GM12878 (cell line): ENCODE data around the gene ASAP2. TPM values are rescaled to one million over a fixed set of nuclear protein-coding genes. Genes with fewer than 3 reads are reported as not detected.

Source experiments
- ATAC-seq: fragments of 200-7000 bp; cut with Tn5 transposase; 3 replicates; pipeline ENCODE4 v1.9.1; 2020; ENCODE audit warnings: mild to moderate bottlenecking, moderate library complexity
- BruUV-seq: library from RNA; stranded (reverse); fragments of 400-500 nt; replicated peaks from 2 replicates; lab custom pipeline; 2021; lab: Mats Ljungman, UMichigan
- CTCF ChIA-PET: fragments of 300-600 bp; sonication (Branson Sonifier 250); formaldehyde crosslinking; extraction: SDS; loops from one replicate; lab custom pipeline; 2021; ENCODE audit warnings: inconsistent platforms; lab: Yijun Ruan, JAX
- POLR2A ChIA-PET: fragments of 350-600 bp; formaldehyde crosslinking; extraction: SDS; loops from one replicate; lab custom pipeline; 2021; ENCODE audit warnings: inconsistent platforms; lab: Charles Lee
- RAD21 ChIA-PET: fragments of 300-600 bp; sonication (Branson Sonifier 250); formaldehyde crosslinking; loops from one replicate; lab custom pipeline; 2023; ENCODE audit warnings: antibody characterized with exemption; ENCODE audit not compliant: unreplicated experiment; lab: Charles Lee
- SMC1A ChIA-PET: fragments of 300-600 bp; sonication (Branson Sonifier 250); formaldehyde crosslinking; loops from one replicate; lab custom pipeline; 2023; ENCODE audit not compliant: unreplicated experiment, uncharacterized antibody; lab: Charles Lee
- DNase-seq: peaks from one replicate; pipeline ENCODE4 v3.0.0-alpha.2; 2011; ENCODE audit warnings: low read depth, low spot score
- FAIRE-seq: peaks from 3 replicates; lab custom pipeline; 2011; peaks lifted over from hg19 to GRCh38; lab: Jason Lieb, UNC
- H2AFZ ChIP-seq: 2 replicates; pipeline ENCODE4 v1.6.0; 2011; ENCODE audit warnings: low read depth, low read length, control low read depth; ENCODE audit not compliant: control insufficient read depth
- H3K27ac ChIP-seq: 2 replicates; pipeline ENCODE4 v1.5.1; 2011; ENCODE audit warnings: control low read depth; ENCODE audit not compliant: control insufficient read depth, insufficient read depth
- H3K27me3 ChIP-seq, 2 experiments: replicated peaks in 1 of 2; 2 replicates each; pipeline versions ENCODE4 v1.6.0 to v1.6.1; 2011; ENCODE audit warnings: low read length in 1 of 2; ENCODE audit not compliant: control insufficient read depth in 2 of 2, insufficient read depth in 2 of 2
- H3K36me3 ChIP-seq, 2 experiments: 2 replicates each; pipeline ENCODE4 v1.5.1; 2011; ENCODE audit warnings: low read length in 1 of 2; ENCODE audit not compliant: control insufficient read depth in 2 of 2, insufficient read depth in 2 of 2
- H3K4me1 ChIP-seq: 2 replicates; pipeline ENCODE4 v1.6.1; 2011; ENCODE audit warnings: mild to moderate bottlenecking, low read length, moderate library complexity, mixed read lengths; ENCODE audit not compliant: control insufficient read depth, insufficient read depth
- H3K4me2 ChIP-seq: 2 replicates; pipeline ENCODE4 v1.6.0; 2011; ENCODE audit warnings: control low read depth; ENCODE audit not compliant: control insufficient read depth, insufficient read depth
- H3K4me3 ChIP-seq: fragments of 200-600 bp; sonication (generic); 2 replicates; pipeline ENCODE4 v1.5.1; 2016
- H3K79me2 ChIP-seq: 2 replicates; pipeline ENCODE4 v1.6.0; 2011; ENCODE audit warnings: low read length; ENCODE audit not compliant: control insufficient read depth, insufficient read depth
- H3K9ac ChIP-seq: 2 replicates; pipeline ENCODE4 v1.8.0; 2011; ENCODE audit warnings: low read length, control low read depth, mixed read lengths; ENCODE audit not compliant: control insufficient read depth, insufficient read depth
- H3K9me3 ChIP-seq: replicated peaks from 3 replicates; pipeline ENCODE4 v1.5.1; 2011; ENCODE audit warnings: mild to moderate bottlenecking, low read length; ENCODE audit not compliant: control insufficient read depth, insufficient read depth
- H4K20me1 ChIP-seq: 2 replicates; pipeline ENCODE4 v1.6.0; 2011; ENCODE audit not compliant: control insufficient read depth, insufficient read depth
- BACH1 ChIP-seq: fragments of 450-650 bp; IDR thresholded peaks from 2 replicates; pipeline ENCODE4 v1.6.1; 2017; ENCODE audit warnings: mild to moderate bottlenecking, borderline replicate concordance
- CREM ChIP-seq: IDR thresholded peaks from 2 replicates; pipeline ENCODE4 v1.6.1; 2014; ENCODE audit warnings: antibody characterized with exemption, low read depth
- EP300 ChIP-seq, 2 experiments: fragments of 150-350 bp in 1 of 2; IDR thresholded peaks; 2 replicates each; pipeline ENCODE4 v1.6.1; 2011 to 2012; ENCODE audit warnings: low read depth in 2 of 2, low read length in 2 of 2, borderline replicate concordance in 1 of 2, improper control_type of control experiment in 1 of 2, inconsistent platforms in 1 of 2; ENCODE audit not compliant: control insufficient read depth in 1 of 2
- ESRRA ChIP-seq: IDR thresholded peaks from 2 replicates; pipeline ENCODE4 v1.6.1; 2012; ENCODE audit warnings: mild to moderate bottlenecking, low read length, improper control_type of control experiment
- NFIC ChIP-seq: IDR thresholded peaks from 2 replicates; pipeline ENCODE4 v1.6.1; 2012; ENCODE audit warnings: low read depth, mild to moderate bottlenecking, inconsistent platforms, low read length, moderate library complexity
- NFYA ChIP-seq: IDR thresholded peaks from 2 replicates; pipeline ENCODE4 v1.6.1; 2011; ENCODE audit warnings: low read depth, mild to moderate bottlenecking, low read length, improper control_type of control experiment, borderline replicate concordance
- ZNF384 ChIP-seq: IDR thresholded peaks from 2 replicates; pipeline ENCODE4 v1.6.1; 2012; ENCODE audit warnings: low read depth, mild to moderate bottlenecking, low read length, improper control_type of control experiment, borderline replicate concordance
- WGBS: methylation state at CpG from one replicate; pipeline ENCODE4 v1.1.6; 2016; ENCODE audit warnings: low lambda C conversion rate; ENCODE audit not compliant: insufficient replicate concordance, insufficient coverage; ENCODE audit errors: missing lambda C conversion rate; 5-methylcytosine and 5-hydroxymethylcytosine counted together
- in situ Hi-C: fragments of 300-500 bp; cut with MboI; formaldehyde crosslinking; loops from 9 replicates; pipeline ENCODE4 v1.14.3; 2018; ENCODE audit warnings: mixed read lengths
- intact Hi-C: fragments of 100-400 bp; cut with micrococcal nuclease; formaldehyde crosslinking; loops from one replicate; pipeline ENCODE4 v1.14.2; 2022; ENCODE audit not compliant: unreplicated experiment
- polyA plus RNA-seq, 11 experiments: library from polyadenylated mRNA; depleted of rRNA in 4 of 11; unstranded in 6 of 11; stranded (reverse) in 5 of 11; fragments of >200 nt; fragmentation: Nextera tagmentation in 4 of 11; fragmentation: Illumina TruSeq in 1 of 11; extraction: Ambion mirVana in 4 of 11; extraction: Trizol in 1 of 11; gene quantifications; 1 replicate in 1 of 11; 2 replicates in 10 of 11; pipeline versions ENCODE4 v1.2.1 to v1.2.3, GENCODE V29; 2011 to 2016; ENCODE audit warnings: inconsistent platforms in 2 of 11, missing spikeins in 2 of 11, low read depth in 1 of 11
- total RNA-seq, 4 experiments: library from RNA; depleted of rRNA in 3 of 4; stranded (reverse); fragments of >200 nt in 3 of 4; fragmentation: Illumina TruSeq in 1 of 4; extraction: Trizol in 1 of 4; gene quantifications; 2 replicates each; pipeline versions ENCODE4 v1.2.1 to v1.2.3, GENCODE V29; 2013 to 2021
- TF ChIP-seq, protein P1 (sequence below): IDR thresholded peaks from 2 replicates; pipeline ENCODE4 v1.6.1; 2011; ENCODE audit warnings: mild to moderate bottlenecking, low read depth, low read length, moderate library complexity; ENCODE audit not compliant: insufficient replicate concordance
- TF ChIP-seq, protein P2 (sequence below): IDR thresholded peaks from 2 replicates; pipeline ENCODE4 v1.6.1; 2012; ENCODE audit warnings: low read length, inconsistent platforms

ASAP2 gene
- total and polyA plus RNA-seq, 10 of the 15 experiments (the other 5 are each of a cell fraction or from before 2014, with no cell fraction given): 0.05 to 0.27 (median 0.07) TPM; not detected in 4

DNA sequence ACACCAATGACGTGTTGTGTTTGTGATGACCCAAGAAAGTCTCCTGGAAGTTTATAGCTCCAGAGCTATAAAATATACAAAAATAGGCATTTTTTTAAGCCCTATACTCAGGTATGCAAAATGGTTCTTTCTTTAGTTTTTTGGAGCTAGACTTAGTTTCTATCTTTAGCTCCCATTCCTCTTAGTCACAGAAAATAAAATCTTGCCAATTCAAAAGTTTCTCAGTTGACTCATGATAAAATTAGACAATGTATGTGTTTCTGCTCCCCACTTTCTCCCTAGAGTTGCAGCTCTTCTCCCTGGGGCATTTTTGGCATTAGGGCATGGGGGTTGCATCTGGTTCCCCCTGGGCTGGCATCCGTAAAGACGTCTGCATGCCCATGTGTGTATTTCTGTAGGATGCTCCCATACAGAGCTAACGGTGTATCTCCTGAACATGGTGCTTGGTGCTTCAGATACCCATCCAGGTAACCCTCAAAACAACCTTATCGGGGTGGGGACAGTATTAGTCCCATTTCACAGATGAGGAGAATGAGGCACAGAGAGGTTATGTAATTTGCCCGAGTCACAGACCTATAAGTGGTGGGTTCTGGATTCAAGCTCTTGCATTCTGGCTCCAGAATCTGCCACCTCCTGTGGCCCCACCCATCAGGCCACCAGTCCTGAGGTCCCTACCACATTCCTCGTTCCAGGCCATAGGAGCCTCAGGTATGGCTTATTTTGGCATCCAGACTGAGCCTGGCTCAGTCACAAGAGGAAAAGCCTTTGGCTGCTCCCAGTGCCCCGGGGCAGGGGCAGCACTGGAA is 43.1 kb upstream of the ASAP2 start:
- ChIA-PET RAD21 (no interaction called here), SMC1A (interaction anchor here (0.6 to 1.5 kb wide), 2 partner anchors 11 to 1530 kb away, joined by 3 read pairs; no protein-coding TSS in a partner anchor), POLR2A (no interaction called here), CTCF (interaction anchor here (1.1 kb wide), 1 partner anchor 607 kb away, joined by 6 read pairs; no protein-coding TSS in a partner anchor)
- Histone ChIP-seq H3K27me3 (no peaks in the 10 kb centered on the region; a peak in 1 of 4 replicates), H3K4me3 (no peak overlapping the region), H3K9me3 (no peaks in the 10 kb centered on the region), H3K79me2 (no peaks in the 10 kb centered on the region), H3K4me2 (no peak overlapping the region), H4K20me1 (no peaks in the 10 kb centered on the region), H3K4me1 (no peaks in the 10 kb centered on the region), H3K27ac (no peak overlapping the region), H2AFZ (no peak overlapping the region), H3K9ac (no peak overlapping the region), H3K36me3 (no peaks in the 10 kb centered on the region)
- in situ Hi-C loops: no loop called here
- WGBS: 10% methylated on average over 8 of the region's 8 CpGs
- FAIRE-seq: no peak
- no peak for DNase-seq
- ATAC-seq: no peak
- intact Hi-C loops: no loop called here
- no peak for TF ChIP-seq ZNF384
- no peak for TF ChIP-seq NFYA
- no peak for TF ChIP-seq BACH1
- TF ChIP-seq EP300 (IDR thresholded peaks at IDR 0.05; ENCODE audit: borderline replicate concordance in 1 of 2, control insufficient read depth in 1 of 2, low read depth in 2 of 2, low read length in 2 of 2): no peak
- no peak for TF ChIP-seq NFIC
- no peak for TF ChIP-seq CREM
- no peak for TF ChIP-seq ESRRA
- TF ChIP-seq, protein P1, sequence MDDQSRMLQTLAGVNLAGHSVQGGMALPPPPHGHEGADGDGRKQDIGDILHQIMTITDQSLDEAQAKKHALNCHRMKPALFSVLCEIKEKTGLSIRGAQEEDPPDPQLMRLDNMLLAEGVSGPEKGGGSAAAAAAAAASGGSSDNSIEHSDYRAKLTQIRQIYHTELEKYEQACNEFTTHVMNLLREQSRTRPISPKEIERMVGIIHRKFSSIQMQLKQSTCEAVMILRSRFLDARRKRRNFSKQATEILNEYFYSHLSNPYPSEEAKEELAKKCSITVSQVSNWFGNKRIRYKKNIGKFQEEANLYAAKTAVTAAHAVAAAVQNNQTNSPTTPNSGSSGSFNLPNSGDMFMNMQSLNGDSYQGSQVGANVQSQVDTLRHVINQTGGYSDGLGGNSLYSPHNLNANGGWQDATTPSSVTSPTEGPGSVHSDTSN: no peak
- TF ChIP-seq, protein P2, sequence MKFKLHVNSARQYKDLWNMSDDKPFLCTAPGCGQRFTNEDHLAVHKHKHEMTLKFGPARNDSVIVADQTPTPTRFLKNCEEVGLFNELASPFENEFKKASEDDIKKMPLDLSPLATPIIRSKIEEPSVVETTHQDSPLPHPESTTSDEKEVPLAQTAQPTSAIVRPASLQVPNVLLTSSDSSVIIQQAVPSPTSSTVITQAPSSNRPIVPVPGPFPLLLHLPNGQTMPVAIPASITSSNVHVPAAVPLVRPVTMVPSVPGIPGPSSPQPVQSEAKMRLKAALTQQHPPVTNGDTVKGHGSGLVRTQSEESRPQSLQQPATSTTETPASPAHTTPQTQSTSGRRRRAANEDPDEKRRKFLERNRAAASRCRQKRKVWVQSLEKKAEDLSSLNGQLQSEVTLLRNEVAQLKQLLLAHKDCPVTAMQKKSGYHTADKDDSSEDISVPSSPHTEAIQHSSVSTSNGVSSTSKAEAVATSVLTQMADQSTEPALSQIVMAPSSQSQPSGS: no peak
- no TSS peak for BruUV-seq
